Fibroblast of villous mesenchyme (primary cell): ENCODE results near the gene ANO2. TPM values are rescaled to one million over a fixed set of nuclear protein-coding genes. Genes with fewer than 3 reads are reported as not detected.

Experiments used
- DNase-seq: peaks from one replicate; pipeline ENCODE4 v3.0.0-alpha.2; 2010; ENCODE audit warnings: low read depth
- H3K4me3 ChIP-seq: 2 replicates; pipeline ENCODE4 v1.5.1; 2011; ENCODE audit warnings: low read depth, mild to moderate bottlenecking, low read length
- CTCF ChIP-seq: IDR thresholded peaks from 2 replicates; pipeline ENCODE4 v1.5.1; 2012; ENCODE audit warnings: low read depth, mild to moderate bottlenecking, low read length; ENCODE audit not compliant: insufficient read depth
- total RNA-seq: library from RNA; depleted of rRNA; stranded (reverse); fragments of >200 nt; gene quantifications from 2 replicates; pipeline ENCODE4 v1.2.3, GENCODE V29; 2012

Gene ANO2
- total RNA-seq, 1 donor: 0.43 TPM

- no peak for TF ChIP-seq CTCF
- no peak overlapping the region for H3K4me3 ChIP-seq
- DNase-seq: no peak
Measured at GRCh38 chr12:5567016-5567725, 377.9 kb downstream of the ANO2 start.

- H3K4me3 ChIP-seq: no peak overlapping the region
- TF ChIP-seq CTCF: no peak
- no peak for DNase-seq
Measured at GRCh38 chr12:5565933-5566599, 379.0 kb downstream of the ANO2 start.

- no peak overlapping the region for H3K4me3 ChIP-seq
- TF ChIP-seq CTCF: no peak
- DNase-seq: no peak
Measured at GRCh38 chr12:5562581-5562980, 382.5 kb downstream of the ANO2 start.

- H3K4me3 ChIP-seq: no peak overlapping the region
- DNase-seq: no peak
- TF ChIP-seq CTCF: no peak
Measured at GRCh38 chr12:5561846-5562245, 383.2 kb downstream of the ANO2 start.

GRCh38 chr12:5561057-5561456 is 384.0 kb downstream of the ANO2 start:
- H3K4me3 ChIP-seq: no peak overlapping the region
- no peak for TF ChIP-seq CTCF
- no peak for DNase-seq

- no peak for TF ChIP-seq CTCF
- no peak overlapping the region for H3K4me3 ChIP-seq
- DNase-seq: no peak
Measured at GRCh38 chr12:5560265-5560664, 384.8 kb downstream of the ANO2 start.

- no peak for DNase-seq
- TF ChIP-seq CTCF: no peak
- H3K4me3 ChIP-seq: no peak overlapping the region
Measured at GRCh38 chr12:5557906-5558305, 387.2 kb downstream of the ANO2 start.
